HepG2 (cell line): Measurements from ENCODE around the gene GSK3A. TPM values are rescaled to one million over a fixed set of nuclear protein-coding genes. Genes with fewer than 3 reads are reported as not detected.

ENCODE experiments used
- CBX5 ChIP-seq: sonication (generic); formaldehyde crosslinking; IDR thresholded peaks from 2 replicates; pipeline ENCODE4 v1.4.0; 2020; ENCODE audit warnings: missing genetic modification reagents, borderline replicate concordance
- CCDC6 ChIP-seq: sonication (generic); formaldehyde crosslinking; IDR thresholded peaks from 2 replicates; pipeline ENCODE4 v1.8.1; 2022; ENCODE audit warnings: mild to moderate bottlenecking, missing genetic modification reagents, moderate library complexity
- HOXA7 ChIP-seq: sonication (generic); formaldehyde crosslinking; IDR thresholded peaks from 2 replicates; pipeline ENCODE4 v1.8.1; 2022; ENCODE audit warnings: mild to moderate bottlenecking, missing genetic modification reagents, moderate library complexity
- MAFF ChIP-seq: IDR thresholded peaks from 2 replicates; pipeline ENCODE4 v1.6.1; 2011; ENCODE audit warnings: low read depth, low read length, improper control_type of control experiment
- MED1 ChIP-seq: sonication (generic); formaldehyde crosslinking; IDR thresholded peaks from 2 replicates; pipeline ENCODE4 v1.4.0; 2020; ENCODE audit warnings: missing genetic modification reagents
- POLR2AphosphoS5 ChIP-seq: IDR thresholded peaks from 2 replicates; pipeline ENCODE4 v1.6.1; 2012; ENCODE audit warnings: low read depth, low read length
- RBM22 ChIP-seq: fragments of 200-400 bp; formaldehyde crosslinking; optimal IDR thresholded peaks from 2 replicates; pipeline ENCODE3; 2017; ENCODE audit warnings: mild to moderate bottlenecking, low read length, moderate library complexity
- TAF1 ChIP-seq: sonication (generic); formaldehyde crosslinking; IDR thresholded peaks from 2 replicates; pipeline ENCODE4 v1.4.0; 2020; ENCODE audit warnings: missing genetic modification reagents
- XBP1 ChIP-seq: sonication (generic); formaldehyde crosslinking; IDR thresholded peaks from 2 replicates; pipeline ENCODE4 v1.5.0; 2020; ENCODE audit warnings: missing genetic modification reagents
- YEATS2 ChIP-seq: sonication (generic); formaldehyde crosslinking; IDR thresholded peaks from 2 replicates; pipeline ENCODE4 v1.4.0; 2020; ENCODE audit warnings: missing genetic modification reagents, borderline replicate concordance
- ZIK1 ChIP-seq: sonication (generic); formaldehyde crosslinking; IDR thresholded peaks from 2 replicates; pipeline ENCODE4 v1.5.0; 2020; ENCODE audit warnings: mild to moderate bottlenecking, low read depth, missing genetic modification reagents, borderline replicate concordance
- ZNF160 ChIP-seq: sonication (generic); formaldehyde crosslinking; IDR thresholded peaks from 2 replicates; pipeline ENCODE4 v1.8.0; 2022; ENCODE audit warnings: mild to moderate bottlenecking, inconsistent platforms, missing genetic modification reagents
- ZNF616 ChIP-seq: sonication (generic); formaldehyde crosslinking; IDR thresholded peaks from 2 replicates; pipeline ENCODE4 v1.5.0; 2020; ENCODE audit warnings: low read depth, mild to moderate bottlenecking, missing genetic modification reagents
- ZNF724P ChIP-seq: sonication (generic); formaldehyde crosslinking; IDR thresholded peaks from 2 replicates; pipeline ENCODE4 v1.8.0; 2022; ENCODE audit warnings: missing genetic modification reagents, borderline replicate concordance
- ZNF766 ChIP-seq: sonication (generic); formaldehyde crosslinking; IDR thresholded peaks from 2 replicates; pipeline ENCODE4 v1.5.0; 2020; ENCODE audit warnings: missing genetic modification reagents, borderline replicate concordance
- polyA plus RNA-seq, 8 experiments: library from polyadenylated mRNA; depleted of rRNA in 3 of 8; stranded (reverse) in 7 of 8; unstranded in 1 of 8; fragments of >200 nt; fragmentation: Illumina TruSeq in 4 of 8; extraction: Trizol in 4 of 8; gene quantifications; 2 replicates each; pipeline versions ENCODE4 v1.2.1 to v1.2.3, GENCODE V29; 2011 to 2016; ENCODE audit warnings: low read depth in 4 of 8, missing spikeins in 1 of 8, mixed read lengths in 1 of 8; ENCODE audit not compliant: insufficient read depth in 1 of 8
- total RNA-seq, 5 experiments: library from RNA; depleted of rRNA; stranded (reverse); fragments of >200 nt; fragmentation: Illumina TruSeq; extraction: Trizol; gene quantifications; 2 replicates each; pipeline ENCODE4 v1.2.3, GENCODE V29; 2016; ENCODE audit warnings: low read depth in 1 of 5
- TF ChIP-seq, protein P1 (sequence below): sonication (generic); formaldehyde crosslinking; IDR thresholded peaks from 2 replicates; pipeline ENCODE4 v1.5.0; 2020; ENCODE audit warnings: mild to moderate bottlenecking, missing genetic modification reagents
- TF ChIP-seq, protein P2 (sequence below): sonication (generic); formaldehyde crosslinking; IDR thresholded peaks from 2 replicates; pipeline ENCODE4 v1.4.0; 2020; ENCODE audit warnings: missing genetic modification reagents
- TF ChIP-seq, protein P3 (sequence below): sonication (generic); formaldehyde crosslinking; IDR thresholded peaks from 2 replicates; pipeline ENCODE4 v1.9.0; 2021; ENCODE audit warnings: missing genetic modification reagents, borderline replicate concordance
- TF ChIP-seq, protein P4 (sequence below): sonication (generic); formaldehyde crosslinking; IDR thresholded peaks from 2 replicates; pipeline ENCODE4 v1.4.0; 2020; ENCODE audit warnings: mild to moderate bottlenecking, missing genetic modification reagents, borderline replicate concordance

GSK3A gene
- total and polyA plus RNA-seq, 2 of the 13 experiments (the other 11 are each of a cell fraction or from before 2014, with no cell fraction given): 16.9 to 52.5 TPM

DNA sequence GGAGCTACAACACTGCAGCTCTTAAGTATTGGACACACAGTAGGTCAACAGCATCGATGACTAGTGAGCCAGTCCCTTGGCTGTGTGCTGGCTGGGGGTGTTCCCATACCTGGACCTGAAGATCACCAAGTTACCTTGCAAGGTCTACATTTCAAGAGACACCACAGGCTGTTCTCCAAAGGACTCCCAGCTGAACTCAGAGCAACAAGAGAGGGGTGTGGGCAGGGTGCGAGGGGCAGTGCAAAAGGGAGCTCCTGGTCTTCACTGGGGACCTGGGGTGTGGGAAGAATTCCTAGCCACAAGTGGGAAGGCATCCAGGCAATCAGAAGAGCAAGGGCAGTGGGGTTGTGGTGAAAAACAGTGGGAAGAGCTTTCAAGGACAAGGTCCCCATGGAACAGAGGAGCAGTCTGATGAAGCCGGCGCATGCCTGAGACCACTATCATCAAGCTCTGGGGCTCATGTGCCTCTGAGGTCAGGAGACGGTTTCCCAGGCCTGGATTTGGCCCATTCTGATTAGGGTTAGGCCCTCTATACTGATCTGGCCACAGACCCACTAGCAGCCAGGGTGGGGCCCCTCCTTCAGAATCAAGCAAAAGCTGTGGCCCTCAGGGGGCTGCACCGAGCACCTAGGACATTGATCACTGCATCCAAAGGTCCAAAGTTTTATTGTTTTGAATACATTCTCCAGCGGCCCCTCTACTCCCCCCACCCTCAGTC, 4.7 kb upstream of the GSK3A start (continued):
- TF ChIP-seq CCDC6: no peak
- TF ChIP-seq MED1 (CRISPR knock-in tag): no peak
- TF ChIP-seq, protein P1, sequence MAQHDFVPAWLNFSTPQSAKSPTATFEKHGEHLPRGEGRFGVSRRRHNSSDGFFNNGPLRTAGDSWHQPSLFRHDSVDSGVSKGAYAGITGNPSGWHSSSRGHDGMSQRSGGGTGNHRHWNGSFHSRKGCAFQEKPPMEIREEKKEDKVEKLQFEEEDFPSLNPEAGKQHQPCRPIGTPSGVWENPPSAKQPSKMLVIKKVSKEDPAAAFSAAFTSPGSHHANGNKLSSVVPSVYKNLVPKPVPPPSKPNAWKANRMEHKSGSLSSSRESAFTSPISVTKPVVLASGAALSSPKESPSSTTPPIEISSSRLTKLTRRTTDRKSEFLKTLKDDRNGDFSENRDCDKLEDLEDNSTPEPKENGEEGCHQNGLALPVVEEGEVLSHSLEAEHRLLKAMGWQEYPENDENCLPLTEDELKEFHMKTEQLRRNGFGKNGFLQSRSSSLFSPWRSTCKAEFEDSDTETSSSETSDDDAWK (CRISPR knock-in tag): no peak
- TF ChIP-seq TAF1 (CRISPR knock-in tag): no peak
- 0 out of 2 replicates have a peak, but pooled peaks have one; percentile 28 for TF ChIP-seq ZNF160 (CRISPR knock-in tag)
- TF ChIP-seq, protein P2, sequence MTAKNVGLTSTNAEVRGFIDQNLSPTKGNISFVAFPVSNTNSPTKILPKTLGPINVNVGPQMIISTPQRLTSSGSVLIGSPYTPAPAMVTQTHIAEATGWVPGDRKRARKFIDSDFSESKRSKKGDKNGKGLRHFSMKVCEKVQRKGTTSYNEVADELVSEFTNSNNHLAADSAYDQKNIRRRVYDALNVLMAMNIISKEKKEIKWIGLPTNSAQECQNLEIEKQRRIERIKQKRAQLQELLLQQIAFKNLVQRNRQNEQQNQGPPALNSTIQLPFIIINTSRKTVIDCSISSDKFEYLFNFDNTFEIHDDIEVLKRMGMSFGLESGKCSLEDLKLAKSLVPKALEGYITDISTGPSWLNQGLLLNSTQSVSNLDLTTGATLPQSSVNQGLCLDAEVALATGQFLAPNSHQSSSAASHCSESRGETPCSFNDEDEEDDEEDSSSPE: no peak
- TF ChIP-seq HOXA7 (CRISPR knock-in tag): no peak
- no peak for TF ChIP-seq MAFF
- TF ChIP-seq ZIK1 (CRISPR knock-in tag): no peak
- TF ChIP-seq, protein P3, sequence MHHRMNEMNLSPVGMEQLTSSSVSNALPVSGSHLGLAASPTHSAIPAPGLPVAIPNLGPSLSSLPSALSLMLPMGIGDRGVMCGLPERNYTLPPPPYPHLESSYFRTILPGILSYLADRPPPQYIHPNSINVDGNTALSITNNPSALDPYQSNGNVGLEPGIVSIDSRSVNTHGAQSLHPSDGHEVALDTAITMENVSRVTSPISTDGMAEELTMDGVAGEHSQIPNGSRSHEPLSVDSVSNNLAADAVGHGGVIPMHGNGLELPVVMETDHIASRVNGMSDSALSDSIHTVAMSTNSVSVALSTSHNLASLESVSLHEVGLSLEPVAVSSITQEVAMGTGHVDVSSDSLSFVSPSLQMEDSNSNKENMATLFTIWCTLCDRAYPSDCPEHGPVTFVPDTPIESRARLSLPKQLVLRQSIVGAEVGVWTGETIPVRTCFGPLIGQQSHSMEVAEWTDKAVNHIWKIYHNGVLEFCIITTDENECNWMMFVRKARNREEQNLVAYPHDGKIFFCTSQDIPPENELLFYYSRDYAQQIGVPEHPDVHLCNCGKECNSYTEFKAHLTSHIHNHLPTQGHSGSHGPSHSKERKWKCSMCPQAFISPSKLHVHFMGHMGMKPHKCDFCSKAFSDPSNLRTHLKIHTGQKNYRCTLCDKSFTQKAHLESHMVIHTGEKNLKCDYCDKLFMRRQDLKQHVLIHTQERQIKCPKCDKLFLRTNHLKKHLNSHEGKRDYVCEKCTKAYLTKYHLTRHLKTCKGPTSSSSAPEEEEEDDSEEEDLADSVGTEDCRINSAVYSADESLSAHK (CRISPR knock-in tag): no peak
- TF ChIP-seq ZNF724P: no peak
- no peak for TF ChIP-seq ZNF616 (CRISPR knock-in tag)
- peak; percentile 97 for TF ChIP-seq RBM22
- TF ChIP-seq, protein P4, sequence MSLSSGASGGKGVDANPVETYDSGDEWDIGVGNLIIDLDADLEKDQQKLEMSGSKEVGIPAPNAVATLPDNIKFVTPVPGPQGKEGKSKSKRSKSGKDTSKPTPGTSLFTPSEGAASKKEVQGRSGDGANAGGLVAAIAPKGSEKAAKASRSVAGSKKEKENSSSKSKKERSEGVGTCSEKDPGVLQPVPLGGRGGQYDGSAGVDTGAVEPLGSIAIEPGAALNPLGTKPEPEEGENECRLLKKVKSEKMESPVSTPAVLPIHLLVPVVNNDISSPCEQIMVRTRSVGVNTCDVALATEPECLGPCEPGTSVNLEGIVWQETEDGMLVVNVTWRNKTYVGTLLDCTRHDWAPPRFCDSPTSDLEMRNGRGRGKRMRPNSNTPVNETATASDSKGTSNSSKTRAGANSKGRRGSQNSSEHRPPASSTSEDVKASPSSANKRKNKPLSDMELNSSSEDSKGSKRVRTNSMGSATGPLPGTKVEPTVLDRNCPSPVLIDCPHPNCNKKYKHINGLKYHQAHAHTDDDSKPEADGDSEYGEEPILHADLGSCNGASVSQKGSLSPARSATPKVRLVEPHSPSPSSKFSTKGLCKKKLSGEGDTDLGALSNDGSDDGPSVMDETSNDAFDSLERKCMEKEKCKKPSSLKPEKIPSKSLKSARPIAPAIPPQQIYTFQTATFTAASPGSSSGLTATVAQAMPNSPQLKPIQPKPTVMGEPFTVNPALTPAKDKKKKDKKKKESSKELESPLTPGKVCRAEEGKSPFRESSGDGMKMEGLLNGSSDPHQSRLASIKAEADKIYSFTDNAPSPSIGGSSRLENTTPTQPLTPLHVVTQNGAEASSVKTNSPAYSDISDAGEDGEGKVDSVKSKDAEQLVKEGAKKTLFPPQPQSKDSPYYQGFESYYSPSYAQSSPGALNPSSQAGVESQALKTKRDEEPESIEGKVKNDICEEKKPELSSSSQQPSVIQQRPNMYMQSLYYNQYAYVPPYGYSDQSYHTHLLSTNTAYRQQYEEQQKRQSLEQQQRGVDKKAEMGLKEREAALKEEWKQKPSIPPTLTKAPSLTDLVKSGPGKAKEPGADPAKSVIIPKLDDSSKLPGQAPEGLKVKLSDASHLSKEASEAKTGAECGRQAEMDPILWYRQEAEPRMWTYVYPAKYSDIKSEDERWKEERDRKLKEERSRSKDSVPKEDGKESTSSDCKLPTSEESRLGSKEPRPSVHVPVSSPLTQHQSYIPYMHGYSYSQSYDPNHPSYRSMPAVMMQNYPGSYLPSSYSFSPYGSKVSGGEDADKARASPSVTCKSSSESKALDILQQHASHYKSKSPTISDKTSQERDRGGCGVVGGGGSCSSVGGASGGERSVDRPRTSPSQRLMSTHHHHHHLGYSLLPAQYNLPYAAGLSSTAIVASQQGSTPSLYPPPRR (CRISPR knock-in tag): no peak
- no peak for TF ChIP-seq ZNF766 (CRISPR knock-in tag)
- no peak for TF ChIP-seq XBP1 (CRISPR knock-in tag)
- no peak for TF ChIP-seq YEATS2 (CRISPR knock-in tag)
- TF ChIP-seq POLR2AphosphoS5: peak; percentile 61
- no peak for TF ChIP-seq CBX5
